HepG2 (cell line): ENCODE measurements around the gene RHBDF2. TPM values are rescaled to one million over a fixed set of nuclear protein-coding genes. Genes with fewer than 3 reads are reported as not detected.

Experiments used
- ATAC-seq: fragments of 200-7000 bp; cut with Tn5 transposase; 3 replicates; pipeline ENCODE4 v1.9.1; 2020; ENCODE audit warnings: mild to moderate bottlenecking, moderate library complexity
- BruUV-seq: library from RNA; stranded (reverse); fragments of 400-500 nt; replicated peaks from 2 replicates; lab custom pipeline; 2021; lab: Mats Ljungman, UMichigan
- CTCF ChIA-PET: fragments of 300-600 bp; formaldehyde crosslinking; extraction: SDS; loops from one replicate; lab custom pipeline; 2021; ENCODE audit warnings: low total read pairs, inconsistent platforms, low intra/inter-chr PET ratio; lab: Yijun Ruan, JAX
- POLR2A ChIA-PET: fragments of 350-600 bp; sonication (Branson Sonifier 250); formaldehyde crosslinking; loops from one replicate; lab custom pipeline; 2020; ENCODE audit warnings: antibody characterized with exemption, inconsistent platforms; lab: Yijun Ruan, JAX
- DNase-seq: peaks from one replicate; pipeline ENCODE4 v3.0.0-alpha.2; 2015; ENCODE audit warnings: low spot score
- FAIRE-seq: peaks from 3 replicates; lab custom pipeline; 2011; peaks lifted over from hg19 to GRCh38; lab: Jason Lieb, UNC
- H2AFZ ChIP-seq: one replicate; pipeline ENCODE4 v1.6.1; 2011; ENCODE audit warnings: low read length, inconsistent platforms
- H3K27ac ChIP-seq: fragments of 300-600 bp; 3 replicates; pipeline ENCODE4 v1.8.0; 2011; ENCODE audit warnings: mixed run types, mild to moderate bottlenecking, mixed read lengths, low read length, inconsistent platforms; ENCODE audit not compliant: insufficient read depth; ENCODE audit errors: extremely low read length
- H3K27me3 ChIP-seq, 2 experiments: fragments of 200-600 bp in 1 of 2; 2 replicates in 1 of 2; 3 replicates in 1 of 2; pipeline versions ENCODE4 v1.6.0 to v1.8.0; 2011; ENCODE audit warnings: low read length in 2 of 2, mild to moderate bottlenecking in 2 of 2, moderate library complexity in 2 of 2, inconsistent platforms in 1 of 2; ENCODE audit not compliant: insufficient read depth in 2 of 2, control insufficient read depth in 1 of 2
- H3K36me3 ChIP-seq, 2 experiments: fragments of 200-600 bp in 1 of 2; replicated peaks in 1 of 2; 2 replicates in 1 of 2; 3 replicates in 1 of 2; pipeline versions ENCODE4 v1.5.1 to v1.8.0; 2011; ENCODE audit warnings: low read length in 2 of 2, inconsistent platforms in 1 of 2; ENCODE audit not compliant: insufficient read depth in 2 of 2, control insufficient read depth in 1 of 2
- H3K4me1 ChIP-seq: 2 replicates; pipeline ENCODE4 v1.5.1; 2012; ENCODE audit warnings: low read length, inconsistent platforms; ENCODE audit not compliant: insufficient read depth
- H3K4me2 ChIP-seq: 2 replicates; pipeline ENCODE4 v1.6.0; 2011; ENCODE audit warnings: low read depth, low read length, inconsistent platforms
- H3K4me3 ChIP-seq, 3 experiments: fragments of 200-600 bp in 1 of 3; sonication (generic), shearing (Covaris generic) in 1 of 3; replicated peaks in 1 of 3; 2 replicates each; pipeline ENCODE4 v1.5.1; 2011 to 2016; ENCODE audit warnings: low read length in 3 of 3, inconsistent platforms in 2 of 3, low read depth in 2 of 3, mild to moderate bottlenecking in 2 of 3, control low read depth in 1 of 3, mixed read lengths in 1 of 3; ENCODE audit not compliant: insufficient read depth in 1 of 3
- H3K79me2 ChIP-seq: one replicate; pipeline ENCODE4 v1.6.1; 2011; ENCODE audit warnings: low read length, inconsistent platforms; ENCODE audit not compliant: insufficient read depth
- H3K9ac ChIP-seq: 2 replicates; pipeline ENCODE4 v1.6.0; 2011; ENCODE audit warnings: mild to moderate bottlenecking, low read depth, low read length, inconsistent platforms; ENCODE audit not compliant: insufficient read depth
- H3K9me3 ChIP-seq: 2 replicates; pipeline ENCODE4 v1.5.1; 2012; ENCODE audit warnings: mild to moderate bottlenecking, low read length
- H4K20me1 ChIP-seq: 2 replicates; pipeline ENCODE4 v1.6.0; 2011; ENCODE audit warnings: inconsistent platforms, mild to moderate bottlenecking, low read length, moderate library complexity; ENCODE audit not compliant: insufficient read depth
- CENPT ChIP-seq: sonication (generic); formaldehyde crosslinking; IDR thresholded peaks from 2 replicates; pipeline ENCODE4 v1.8.0; 2022; ENCODE audit warnings: low read depth, mild to moderate bottlenecking, moderate library complexity, missing genetic modification reagents
- ESRRA ChIP-seq: sonication (generic); formaldehyde crosslinking; IDR thresholded peaks from 2 replicates; pipeline ENCODE4 v1.5.1; 2020; ENCODE audit warnings: mild to moderate bottlenecking, low read depth, missing genetic modification reagents
- HNF4G ChIP-seq, 2 experiments: sonication (generic) in 1 of 2; formaldehyde crosslinking in 1 of 2; IDR thresholded peaks; 2 replicates each; pipeline versions ENCODE4 v1.4.0 to v1.6.1; 2011 to 2020; ENCODE audit warnings: borderline replicate concordance in 2 of 2, low read depth in 2 of 2, mild to moderate bottlenecking in 2 of 2, low read length in 1 of 2, missing genetic modification reagents in 1 of 2, moderate library complexity in 1 of 2
- PLRG1 ChIP-seq: fragments of 450-650 bp; conservative IDR thresholded peaks from 2 replicates; pipeline ENCODE4 v1.6.1; 2016
- RNF2 ChIP-seq: fragments of 450-650 bp; conservative IDR thresholded peaks from 2 replicates; pipeline ENCODE4 v1.6.1; 2016; ENCODE audit warnings: low read depth
- ZKSCAN8 ChIP-seq: IDR thresholded peaks from 2 replicates; pipeline ENCODE4 v1.6.1; 2016; ENCODE audit warnings: borderline replicate concordance, missing genetic modification reagents, missing compliant biosample characterization
- ZNF430 ChIP-seq: sonication (generic); formaldehyde crosslinking; IDR thresholded peaks from 2 replicates; pipeline ENCODE4 v1.9.0; 2021; ENCODE audit warnings: mild to moderate bottlenecking, missing genetic modification reagents
- WGBS: methylation state at CpG from one replicate; pipeline ENCODE4 v1.1.6; 2017; ENCODE audit warnings: low lambda C conversion rate; 5-methylcytosine and 5-hydroxymethylcytosine counted together
- in situ Hi-C: cut with HindIII; loops from 2 replicates; pipeline ENCODE4 v1.10.0; 2017; ENCODE audit warnings: low pct_unique_long_range_greater_than_20kb; ENCODE audit not compliant: extremely low pct_ligation_motif_present
- intact Hi-C: fragments of 100-400 bp; cut with micrococcal nuclease; formaldehyde crosslinking; loops from one replicate; pipeline ENCODE4 v1.10.0; 2022; ENCODE audit not compliant: unreplicated experiment
- polyA plus RNA-seq, 8 experiments: library from polyadenylated mRNA; depleted of rRNA in 3 of 8; stranded (reverse) in 7 of 8; unstranded in 1 of 8; fragments of >200 nt; fragmentation: Illumina TruSeq in 4 of 8; extraction: Trizol in 4 of 8; gene quantifications; 2 replicates each; pipeline versions ENCODE4 v1.2.1 to v1.2.3, GENCODE V29; 2011 to 2016; ENCODE audit warnings: low read depth in 4 of 8, missing spikeins in 1 of 8, mixed read lengths in 1 of 8; ENCODE audit not compliant: insufficient read depth in 1 of 8
- total RNA-seq, 5 experiments: library from RNA; depleted of rRNA; stranded (reverse); fragments of >200 nt; fragmentation: Illumina TruSeq; extraction: Trizol; gene quantifications; 2 replicates each; pipeline ENCODE4 v1.2.3, GENCODE V29; 2016; ENCODE audit warnings: low read depth in 1 of 5

The RHBDF2 gene
- total and polyA plus RNA-seq, 2 of the 13 experiments (the other 11 are each of a cell fraction or from before 2014, with no cell fraction given), result 7.8 to 24.2 TPM

GRCh38 chr17:76471498-76472257, 29.5 kb downstream of the RHBDF2 start:
- TF ChIP-seq HNF4G (IDR thresholded peaks at IDR 0.05; ENCODE audit: borderline replicate concordance, low read depth, low read length) (no peak), HNF4G (CRISPR knock-in tag; IDR thresholded peaks at IDR 0.05; ENCODE audit: borderline replicate concordance, low read depth) (no peak), PLRG1 (no peak), CENPT (CRISPR knock-in tag) (0 out of 2 replicates have a peak, but pooled peaks have one; percentile 55), ESRRA (CRISPR knock-in tag) (no peak), ZKSCAN8 (CRISPR knock-in tag) (0 out of 2 replicates have a peak, but pooled peaks have one; percentile 19), RNF2 (no peak), ZNF430 (CRISPR knock-in tag) (no peak)
- peaks cover 0 to 6% of the 10 kb centered on the region in 2 experiments; a peak in 1 of 5 replicates for H3K36me3 ChIP-seq
- POLR2A ChIA-PET, result interaction anchor here (1.5 kb wide), 2 partner anchors 27 to 31 kb away, joined by 3 to 7 read pairs; no protein-coding TSS in a partner anchor
- no peak for FAIRE-seq
- CTCF ChIA-PET, result no interaction called here
- H3K27ac ChIP-seq, result no peak overlapping the region
- no peak overlapping the region for H3K4me2 ChIP-seq
- no peak for ATAC-seq
- DNase-seq, result no peak
- peaks cover 21% of the 10 kb centered on the region for H3K4me1 ChIP-seq
- in situ Hi-C loops, result no loop called here
- no peak overlapping the region for H3K4me3 ChIP-seq
- peaks cover 0 to 3% of the 10 kb centered on the region in 2 experiments; a peak in 1 of 5 replicates for H3K27me3 ChIP-seq
- H3K79me2 ChIP-seq, result no peaks in the 10 kb centered on the region
- H2AFZ ChIP-seq, result no peak overlapping the region
- BruUV-seq, result no TSS peak
- intact Hi-C loops, result no loop called here
- H4K20me1 ChIP-seq, result no peaks in the 10 kb centered on the region
- WGBS, result 93% methylated on average over 28 of the region's 35 CpGs
- no peak overlapping the region for H3K9ac ChIP-seq
- no peaks in the 10 kb centered on the region for H3K9me3 ChIP-seq
